ENCODE results near the gene SERINC5. TPM values are rescaled to one million over a fixed set of nuclear protein-coding genes. Genes with fewer than 3 reads are reported as not detected.

The SERINC5 gene
- total and polyA plus RNA-seq, 2 donors (not counting 3 experiments of a cell fraction or from before 2014, with no cell fraction given) = 3.2 to 10.1 TPM

GRCh38 chr5:80078921-80079320 is 176.9 kb downstream of the SERINC5 start:
- H3K4me1 ChIP-seq (ENCODE audit: control insufficient read depth, extremely low read depth, insufficient read depth, low read length) = no peaks in the 10 kb centered on the region
- ChIA-PET POLR2A (no interaction called here), CTCF (interaction anchor here (0.7 to 2.2 kb wide), 4 partner anchors 10 to 1054 kb away, joined by 3 to 8 read pairs (median 6); no protein-coding TSS in a partner anchor)
- dilution Hi-C loops (cut with MboI; ENCODE audit: extremely low pct_ligation_motif_present, low sequenced_read_pairs) = no loop called here
- no peaks in the 10 kb centered on the region for H3K27me3 ChIP-seq (ENCODE audit: control insufficient read depth in 2 of 2, insufficient read depth in 2 of 2, low read length in 2 of 2)
- no peak overlapping the region for H3K4me2 ChIP-seq (ENCODE audit: insufficient read depth, low read length)
- no peaks in the 10 kb centered on the region for H3K36me3 ChIP-seq (ENCODE audit: control insufficient read depth in 2 of 2, extremely low read depth in 1 of 2, insufficient read depth in 2 of 2, low read length in 2 of 2)
- H3K4me3 ChIP-seq (replicated peaks in 1 of 3; ENCODE audit: insufficient read depth in 1 of 3, low read depth in 1 of 3, low read length in 3 of 3) = no peak overlapping the region
- H3K9me1 ChIP-seq (replicated peaks; ENCODE audit: control insufficient read depth, extremely low read depth, insufficient read depth, low read length) = no peaks in the 10 kb centered on the region
- FAIRE-seq (no peak), DNase-seq (ENCODE audit: low read depth, low spot score) (no peak)
- BruUV-seq (replicated peaks) = no TSS peak
- TF ChIP-seq FOS (IDR thresholded peaks at IDR 0.05; ENCODE audit: borderline replicate concordance, insufficient read depth, low read length) (no peak), JUN (IDR thresholded peaks at IDR 0.05; ENCODE audit: borderline replicate concordance, insufficient read depth, insufficient read length, low read depth) (no peak)
- TF ChIP-seq, protein P1, sequence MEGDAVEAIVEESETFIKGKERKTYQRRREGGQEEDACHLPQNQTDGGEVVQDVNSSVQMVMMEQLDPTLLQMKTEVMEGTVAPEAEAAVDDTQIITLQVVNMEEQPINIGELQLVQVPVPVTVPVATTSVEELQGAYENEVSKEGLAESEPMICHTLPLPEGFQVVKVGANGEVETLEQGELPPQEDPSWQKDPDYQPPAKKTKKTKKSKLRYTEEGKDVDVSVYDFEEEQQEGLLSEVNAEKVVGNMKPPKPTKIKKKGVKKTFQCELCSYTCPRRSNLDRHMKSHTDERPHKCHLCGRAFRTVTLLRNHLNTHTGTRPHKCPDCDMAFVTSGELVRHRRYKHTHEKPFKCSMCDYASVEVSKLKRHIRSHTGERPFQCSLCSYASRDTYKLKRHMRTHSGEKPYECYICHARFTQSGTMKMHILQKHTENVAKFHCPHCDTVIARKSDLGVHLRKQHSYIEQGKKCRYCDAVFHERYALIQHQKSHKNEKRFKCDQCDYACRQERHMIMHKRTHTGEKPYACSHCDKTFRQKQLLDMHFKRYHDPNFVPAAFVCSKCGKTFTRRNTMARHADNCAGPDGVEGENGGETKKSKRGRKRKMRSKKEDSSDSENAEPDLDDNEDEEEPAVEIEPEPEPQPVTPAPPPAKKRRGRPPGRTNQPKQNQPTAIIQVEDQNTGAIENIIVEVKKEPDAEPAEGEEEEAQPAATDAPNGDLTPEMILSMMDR (IDR thresholded peaks at IDR 0.05; ENCODE audit: extremely low read depth in 1 of 2, insufficient read depth in 1 of 2, low read depth in 1 of 2, low read length in 2 of 2) = no peak
- no peak overlapping the region for H3K27ac ChIP-seq (ENCODE audit: insufficient read depth, low read depth, low read length)
- H3K9ac ChIP-seq (replicated peaks; ENCODE audit: extremely low read depth, insufficient read depth, low read length) = no peak overlapping the region
- no peaks in the 10 kb centered on the region for H3K79me2 ChIP-seq (ENCODE audit: control insufficient read depth, insufficient read depth, low read length)
- no peak overlapping the region for H2AFZ ChIP-seq (ENCODE audit: low read depth, low read length)
- H3K9me3 ChIP-seq (replicated peaks; ENCODE audit: control insufficient read depth, insufficient read depth, low read length) = no peaks in the 10 kb centered on the region
- intact Hi-C loops (cut with micrococcal nuclease) = no loop called here
- H4K20me1 ChIP-seq (replicated peaks; ENCODE audit: control insufficient read depth, extremely low read depth, insufficient read depth, low read length) = no peaks in the 10 kb centered on the region

GRCh38 chr5:80077051-80077714 is 178.7 kb downstream of the SERINC5 start:
- Histone ChIP-seq H4K20me1 (replicated peaks; ENCODE audit: control insufficient read depth, extremely low read depth, insufficient read depth, low read length) (no peaks in the 10 kb centered on the region), H3K4me3 (replicated peaks in 1 of 3; ENCODE audit: insufficient read depth in 1 of 3, low read depth in 1 of 3, low read length in 3 of 3) (no peak overlapping the region), H3K9ac (replicated peaks; ENCODE audit: extremely low read depth, insufficient read depth, low read length) (no peak overlapping the region), H3K4me1 (ENCODE audit: control insufficient read depth, extremely low read depth, insufficient read depth, low read length) (no peaks in the 10 kb centered on the region), H3K79me2 (ENCODE audit: control insufficient read depth, insufficient read depth, low read length) (no peaks in the 10 kb centered on the region), H3K36me3 (ENCODE audit: control insufficient read depth in 2 of 2, extremely low read depth in 1 of 2, insufficient read depth in 2 of 2, low read length in 2 of 2) (no peaks in the 10 kb centered on the region), H3K9me1 (replicated peaks; ENCODE audit: control insufficient read depth, extremely low read depth, insufficient read depth, low read length) (no peaks in the 10 kb centered on the region), H3K4me2 (ENCODE audit: insufficient read depth, low read length) (no peak overlapping the region), H2AFZ (ENCODE audit: low read depth, low read length) (no peak overlapping the region), H3K9me3 (replicated peaks; ENCODE audit: control insufficient read depth, insufficient read depth, low read length) (no peaks in the 10 kb centered on the region), H3K27ac (ENCODE audit: insufficient read depth, low read depth, low read length) (no peak overlapping the region), H3K27me3 (ENCODE audit: control insufficient read depth in 2 of 2, insufficient read depth in 2 of 2, low read length in 2 of 2) (no peaks in the 10 kb centered on the region)
- FAIRE-seq = no peak
- no peak for DNase-seq (ENCODE audit: low read depth, low spot score)
- ChIA-PET POLR2A (no interaction called here), CTCF (interaction anchor here (0.9 to 2.2 kb wide), 3 partner anchors 14 to 1052 kb away, joined by 3 to 7 read pairs (median 5); no protein-coding TSS in a partner anchor)
- intact Hi-C loops (cut with micrococcal nuclease) (no loop called here), dilution Hi-C loops (cut with MboI; ENCODE audit: extremely low pct_ligation_motif_present, low sequenced_read_pairs) (no loop called here)
- BruUV-seq (replicated peaks) = no TSS peak
- TF ChIP-seq, protein P1 (IDR thresholded peaks at IDR 0.05; ENCODE audit: extremely low read depth in 1 of 2, insufficient read depth in 1 of 2, low read depth in 1 of 2, low read length in 2 of 2) = no peak
- TF ChIP-seq POLR2A (IDR thresholded peaks at IDR 0.05; ENCODE audit: low read depth, low read length) (no peak), EZH2 (IDR thresholded peaks at IDR 0.05; ENCODE audit: borderline replicate concordance, low read depth, low read length, severe bottlenecking) (no peak)

Data from endothelial cell of umbilical vein (primary cell).